Ascending aorta (tissue), 2 donors: ENCODE results near the gene KLHL9. TPM values are rescaled to one million over a fixed set of nuclear protein-coding genes. Genes with fewer than 3 reads are reported as not detected.

Source experiments
- DNase-seq, 2 donors: peaks; one replicate each; pipeline ENCODE4 v3.0.0-alpha.2; 2019; ENCODE audit warnings: low spot score in 2 of 2
- H3K27ac ChIP-seq, 2 donors: fragments of 200-600 bp; sonication (generic); one replicate each; pipeline ENCODE4 v1.5.1; 2016 to 2017; ENCODE audit warnings: mild to moderate bottlenecking in 1 of 2
- H3K27me3 ChIP-seq: fragments of 200-600 bp; sonication (generic); one replicate; pipeline ENCODE4 v1.5.1; 2017
- H3K36me3 ChIP-seq, 2 donors: fragments of 200-600 bp; sonication (generic); one replicate each; pipeline ENCODE4 v1.5.1; 2016
- H3K4me1 ChIP-seq, 2 donors: fragments of 200-600 bp; sonication (generic); one replicate each; pipeline ENCODE4 v1.5.1; 2016 to 2017; ENCODE audit warnings: mild to moderate bottlenecking in 1 of 2
- H3K4me3 ChIP-seq, 2 donors: fragments of 200-600 bp; sonication (generic); one replicate each; pipeline ENCODE4 v1.5.1; 2016 to 2017; ENCODE audit warnings: mild to moderate bottlenecking in 1 of 2
- H3K9me3 ChIP-seq, 2 donors: fragments of 200-600 bp; sonication (generic); one replicate each; pipeline ENCODE4 v1.5.1; 2016
- CTCF ChIP-seq, 3 experiments: fragments of 200-600 bp in 2 of 3; fragments of 450-650 bp in 1 of 3; sonication (generic) in 2 of 3; IDR thresholded peaks; one replicate each; pipeline ENCODE4 v1.5.1; 2016 to 2019; ENCODE audit warnings: antibody characterized with exemption in 3 of 3, mild to moderate bottlenecking in 1 of 3, moderate library complexity in 1 of 3
- intact Hi-C: fragments of 100-400 bp; cut with DNase I; formaldehyde crosslinking; loops from one replicate; pipeline ENCODE4 v1.15.1; 2023
- total RNA-seq: library from RNA; depleted of rRNA; stranded (reverse); fragments of >200 nt; gene quantifications from one replicate; pipeline ENCODE4 v1.1.0, GENCODE V29; 2016

KLHL9 gene
- total RNA-seq, 1 donor from 2014 or later: 6.4 TPM

GRCh38 chr9:21362287-21362686, 27.1 kb upstream of the KLHL9 start:
- no peaks in the 10 kb centered on the region for H3K9me3 ChIP-seq
- no peak for TF ChIP-seq CTCF (IDR thresholded peaks at IDR 0.05)
- no peak overlapping the region for H3K27ac ChIP-seq
- H3K4me3 ChIP-seq: no peak overlapping the region
- intact Hi-C loops: no loop called here
- no peaks in the 10 kb centered on the region for H3K36me3 ChIP-seq
- H3K27me3 ChIP-seq: no peaks in the 10 kb centered on the region
- DNase-seq: no peak
- no peaks in the 10 kb centered on the region for H3K4me1 ChIP-seq

DNA sequence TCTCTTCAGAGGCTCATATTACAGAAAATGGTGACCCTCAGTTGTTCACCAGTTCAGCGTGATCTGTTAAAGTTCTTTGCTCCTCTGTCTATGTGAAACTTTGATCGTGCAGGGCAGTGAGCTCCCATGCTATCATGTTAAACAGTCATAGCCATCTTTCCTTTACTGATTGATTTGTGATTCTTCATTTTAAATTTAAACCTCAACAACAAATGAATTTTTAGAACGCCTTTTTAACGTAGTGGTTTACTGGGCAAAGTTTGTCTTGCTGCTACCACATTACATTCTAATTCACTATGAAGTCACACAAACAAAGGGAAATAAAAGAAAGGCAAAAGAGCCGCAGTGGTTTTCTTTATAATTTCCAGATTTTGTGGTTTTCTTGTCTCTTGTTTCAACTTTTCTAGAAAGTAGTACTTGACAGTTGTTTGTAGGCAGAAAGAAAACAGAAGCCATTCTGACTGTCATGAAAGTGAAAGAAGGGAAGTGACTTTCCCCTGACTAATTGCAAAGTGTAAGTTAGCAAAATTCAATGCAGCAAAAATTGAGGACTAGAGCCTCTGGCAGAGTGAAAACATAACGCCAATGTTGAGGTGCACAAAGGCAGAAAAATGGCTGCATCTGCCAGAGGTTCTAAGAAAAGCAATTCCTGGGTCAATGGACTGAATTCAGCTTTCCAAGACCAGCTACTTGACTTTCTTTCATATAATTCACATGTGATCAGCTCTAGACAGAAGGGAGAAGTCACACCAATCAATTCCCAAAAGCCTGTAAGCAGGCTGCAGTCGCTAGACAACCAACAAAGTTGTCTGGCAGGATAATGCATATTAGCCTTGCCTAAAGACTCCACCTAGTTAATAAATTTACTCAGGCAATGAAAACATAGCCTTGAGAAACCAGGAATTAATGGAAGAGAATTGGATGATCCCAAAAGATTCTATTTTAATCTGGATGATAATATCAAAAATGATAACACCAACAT, 22.6 kb upstream of the KLHL9 start:
- H3K4me1 ChIP-seq: no peaks in the 10 kb centered on the region
- no peaks in the 10 kb centered on the region for H3K27me3 ChIP-seq
- intact Hi-C loops: no loop called here
- no peaks in the 10 kb centered on the region for H3K36me3 ChIP-seq
- no peak for DNase-seq
- no peak overlapping the region for H3K27ac ChIP-seq
- H3K9me3 ChIP-seq: no peaks in the 10 kb centered on the region
- H3K4me3 ChIP-seq: no peak overlapping the region
- no peak for TF ChIP-seq CTCF (IDR thresholded peaks at IDR 0.05)

- intact Hi-C loops: no loop called here
- Histone ChIP-seq H3K9me3 (no peaks in the 10 kb centered on the region), H3K27me3 (no peaks in the 10 kb centered on the region), H3K27ac (no peak within 1 kb of the TSS), H3K36me3 (no peaks in the 10 kb centered on the region), H3K4me3 (no peak within 1 kb of the TSS), H3K4me1 (no peaks in the 10 kb centered on the region)
- DNase-seq: no peak
- TF ChIP-seq CTCF (IDR thresholded peaks at IDR 0.05): no peak
Measured at GRCh38 chr9:21350787-21351186, 15.6 kb upstream of the KLHL9 start, which contains the start of gene IFNA6. Gene IFNA6, minus strand, starts transcription at chr9:21350887. Its CDS starts 0 bp downstream, at chr9:21350887.

DNA sequence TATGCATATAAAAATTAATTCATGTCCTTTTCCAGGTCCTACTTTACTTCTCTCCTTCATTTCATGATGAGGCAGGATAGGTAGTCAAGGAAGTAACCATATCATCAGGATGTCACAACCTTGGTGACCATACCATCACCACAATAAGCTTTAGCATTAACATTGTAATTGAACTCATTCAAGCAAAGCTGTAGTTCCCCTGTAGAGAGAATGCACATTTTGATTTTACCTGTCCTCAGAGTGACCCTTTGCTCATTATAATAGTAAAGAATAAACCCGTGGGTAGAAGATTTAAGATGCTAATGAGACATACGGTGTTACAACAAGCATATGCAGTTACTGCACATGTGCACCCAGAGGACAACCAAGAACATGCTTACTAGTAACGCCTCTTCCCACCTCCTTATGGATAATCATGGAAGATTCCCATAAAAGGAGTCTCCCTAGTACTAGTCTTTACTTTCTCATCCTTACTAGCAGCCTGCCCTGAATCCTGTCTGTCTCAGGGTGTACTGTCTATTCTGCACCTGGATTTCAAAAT, 13.3 kb upstream of the KLHL9 start:
- intact Hi-C loops: no loop called here
- Histone ChIP-seq H3K27me3 (no peaks in the 10 kb centered on the region), H3K9me3 (no peaks in the 10 kb centered on the region)

GRCh38 chr9:21340735-21341134, 5.5 kb upstream of the KLHL9 start:
- no peak for DNase-seq
- Histone ChIP-seq H3K4me3 (no peak overlapping the region), H3K4me1 (no peaks in the 10 kb centered on the region), H3K36me3 (no peaks in the 10 kb centered on the region), H3K9me3 (no peaks in the 10 kb centered on the region), H3K27ac (no peak overlapping the region), H3K27me3 (no peaks in the 10 kb centered on the region)
- no peak for TF ChIP-seq CTCF (IDR thresholded peaks at IDR 0.05)
- intact Hi-C loops: no loop called here

More for the DNA sequence above, 13.3 kb upstream of the KLHL9 start:
- no peak for TF ChIP-seq CTCF (IDR thresholded peaks at IDR 0.05)
- no peak overlapping the region for H3K27ac ChIP-seq
- no peak overlapping the region for H3K4me3 ChIP-seq
- H3K4me1 ChIP-seq: no peaks in the 10 kb centered on the region
- no peaks in the 10 kb centered on the region for H3K36me3 ChIP-seq
- no peak for DNase-seq
